K562 (cell line): Measurements from ENCODE around the gene SEC22C. TPM values are rescaled to one million over a fixed set of nuclear protein-coding genes. Genes with fewer than 3 reads are reported as not detected.

Experiments used
- RBM22 ChIP-seq: fragments of 200-400 bp; formaldehyde crosslinking; IDR thresholded peaks from 2 replicates; pipeline ENCODE4 v1.6.1; 2018; ENCODE audit warnings: low read length, low read depth; ENCODE audit not compliant: poor library complexity, severe bottlenecking
- SMARCB1 ChIP-seq: IDR thresholded peaks from 2 replicates; pipeline ENCODE4 v1.6.1; 2011; ENCODE audit warnings: improper control_type of control experiment, low read depth; ENCODE audit not compliant: insufficient read length
- ZFX ChIP-seq: sonication (generic); formaldehyde crosslinking; IDR thresholded peaks from 2 replicates; pipeline ENCODE4 v1.8.0; 2022; ENCODE audit warnings: mild to moderate bottlenecking, missing genetic modification reagents, moderate library complexity
- ZNF347 ChIP-seq: fragments of 450-650 bp; formaldehyde crosslinking; IDR thresholded peaks from 2 replicates; pipeline ENCODE4 v1.4.0; 2020; ENCODE audit warnings: low read depth, mild to moderate bottlenecking, moderate library complexity
- ZNF512 ChIP-seq: IDR thresholded peaks from 2 replicates; pipeline ENCODE4 v1.6.1; 2016; ENCODE audit warnings: missing genetic modification characterization, missing compliant biosample characterization
- polyA plus RNA-seq, 8 experiments: library from polyadenylated mRNA; depleted of rRNA in 4 of 8; stranded (reverse) in 5 of 8; unstranded in 3 of 8; fragments of >200 nt; fragmentation: Nextera tagmentation in 2 of 8; fragmentation: Illumina TruSeq in 1 of 8; extraction: Ambion mirVana in 2 of 8; extraction: Trizol in 1 of 8; gene quantifications; 2 replicates each; pipeline versions ENCODE4 v1.2.1 to v1.2.3, GENCODE V29; 2011 to 2014; ENCODE audit warnings: inconsistent platforms in 1 of 8, missing spikeins in 1 of 8
- total RNA-seq, 7 experiments: library from RNA; depleted of rRNA in 6 of 7; stranded (reverse); fragments of >200 nt in 6 of 7; fragmentation: Illumina TruSeq in 2 of 7; extraction: Trizol in 2 of 7; gene quantifications; 2 replicates each; pipeline versions ENCODE4 v1.2.1 to v1.2.3, GENCODE V29; 2011 to 2021; ENCODE audit warnings: low replicate concordance in 1 of 7
- TF ChIP-seq, protein P1 (sequence below): fragments of 450-650 bp; IDR thresholded peaks from 2 replicates; pipeline ENCODE4 v1.6.1; 2016; ENCODE audit warnings: borderline replicate concordance
- TF ChIP-seq, protein P2 (sequence below): fragments of 450-650 bp; IDR thresholded peaks from 2 replicates; pipeline ENCODE4 v1.6.1; 2016; ENCODE audit warnings: low read depth
- TF ChIP-seq, protein P3 (sequence below): IDR thresholded peaks from 3 replicates; pipeline ENCODE4 v1.6.1; 2011; ENCODE audit warnings: borderline replicate concordance, mild to moderate bottlenecking, moderate library complexity; ENCODE audit not compliant: insufficient read length; ENCODE audit errors: extremely low read depth

SEC22C gene
- total and polyA plus RNA-seq, 9 of the 15 experiments (the other 6 are each of a cell fraction or from before 2014, with no cell fraction given): 35.6 to 68.4 (median 50.7) TPM

- TF ChIP-seq, protein P1, sequence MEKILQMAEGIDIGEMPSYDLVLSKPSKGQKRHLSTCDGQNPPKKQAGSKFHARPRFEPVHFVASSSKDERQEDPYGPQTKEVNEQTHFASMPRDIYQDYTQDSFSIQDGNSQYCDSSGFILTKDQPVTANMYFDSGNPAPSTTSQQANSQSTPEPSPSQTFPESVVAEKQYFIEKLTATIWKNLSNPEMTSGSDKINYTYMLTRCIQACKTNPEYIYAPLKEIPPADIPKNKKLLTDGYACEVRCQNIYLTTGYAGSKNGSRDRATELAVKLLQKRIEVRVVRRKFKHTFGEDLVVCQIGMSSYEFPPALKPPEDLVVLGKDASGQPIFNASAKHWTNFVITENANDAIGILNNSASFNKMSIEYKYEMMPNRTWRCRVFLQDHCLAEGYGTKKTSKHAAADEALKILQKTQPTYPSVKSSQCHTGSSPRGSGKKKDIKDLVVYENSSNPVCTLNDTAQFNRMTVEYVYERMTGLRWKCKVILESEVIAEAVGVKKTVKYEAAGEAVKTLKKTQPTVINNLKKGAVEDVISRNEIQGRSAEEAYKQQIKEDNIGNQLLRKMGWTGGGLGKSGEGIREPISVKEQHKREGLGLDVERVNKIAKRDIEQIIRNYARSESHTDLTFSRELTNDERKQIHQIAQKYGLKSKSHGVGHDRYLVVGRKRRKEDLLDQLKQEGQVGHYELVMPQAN: peak; percentile 69; the same call in 1 of the 2 replicates
- TF ChIP-seq, protein P2, sequence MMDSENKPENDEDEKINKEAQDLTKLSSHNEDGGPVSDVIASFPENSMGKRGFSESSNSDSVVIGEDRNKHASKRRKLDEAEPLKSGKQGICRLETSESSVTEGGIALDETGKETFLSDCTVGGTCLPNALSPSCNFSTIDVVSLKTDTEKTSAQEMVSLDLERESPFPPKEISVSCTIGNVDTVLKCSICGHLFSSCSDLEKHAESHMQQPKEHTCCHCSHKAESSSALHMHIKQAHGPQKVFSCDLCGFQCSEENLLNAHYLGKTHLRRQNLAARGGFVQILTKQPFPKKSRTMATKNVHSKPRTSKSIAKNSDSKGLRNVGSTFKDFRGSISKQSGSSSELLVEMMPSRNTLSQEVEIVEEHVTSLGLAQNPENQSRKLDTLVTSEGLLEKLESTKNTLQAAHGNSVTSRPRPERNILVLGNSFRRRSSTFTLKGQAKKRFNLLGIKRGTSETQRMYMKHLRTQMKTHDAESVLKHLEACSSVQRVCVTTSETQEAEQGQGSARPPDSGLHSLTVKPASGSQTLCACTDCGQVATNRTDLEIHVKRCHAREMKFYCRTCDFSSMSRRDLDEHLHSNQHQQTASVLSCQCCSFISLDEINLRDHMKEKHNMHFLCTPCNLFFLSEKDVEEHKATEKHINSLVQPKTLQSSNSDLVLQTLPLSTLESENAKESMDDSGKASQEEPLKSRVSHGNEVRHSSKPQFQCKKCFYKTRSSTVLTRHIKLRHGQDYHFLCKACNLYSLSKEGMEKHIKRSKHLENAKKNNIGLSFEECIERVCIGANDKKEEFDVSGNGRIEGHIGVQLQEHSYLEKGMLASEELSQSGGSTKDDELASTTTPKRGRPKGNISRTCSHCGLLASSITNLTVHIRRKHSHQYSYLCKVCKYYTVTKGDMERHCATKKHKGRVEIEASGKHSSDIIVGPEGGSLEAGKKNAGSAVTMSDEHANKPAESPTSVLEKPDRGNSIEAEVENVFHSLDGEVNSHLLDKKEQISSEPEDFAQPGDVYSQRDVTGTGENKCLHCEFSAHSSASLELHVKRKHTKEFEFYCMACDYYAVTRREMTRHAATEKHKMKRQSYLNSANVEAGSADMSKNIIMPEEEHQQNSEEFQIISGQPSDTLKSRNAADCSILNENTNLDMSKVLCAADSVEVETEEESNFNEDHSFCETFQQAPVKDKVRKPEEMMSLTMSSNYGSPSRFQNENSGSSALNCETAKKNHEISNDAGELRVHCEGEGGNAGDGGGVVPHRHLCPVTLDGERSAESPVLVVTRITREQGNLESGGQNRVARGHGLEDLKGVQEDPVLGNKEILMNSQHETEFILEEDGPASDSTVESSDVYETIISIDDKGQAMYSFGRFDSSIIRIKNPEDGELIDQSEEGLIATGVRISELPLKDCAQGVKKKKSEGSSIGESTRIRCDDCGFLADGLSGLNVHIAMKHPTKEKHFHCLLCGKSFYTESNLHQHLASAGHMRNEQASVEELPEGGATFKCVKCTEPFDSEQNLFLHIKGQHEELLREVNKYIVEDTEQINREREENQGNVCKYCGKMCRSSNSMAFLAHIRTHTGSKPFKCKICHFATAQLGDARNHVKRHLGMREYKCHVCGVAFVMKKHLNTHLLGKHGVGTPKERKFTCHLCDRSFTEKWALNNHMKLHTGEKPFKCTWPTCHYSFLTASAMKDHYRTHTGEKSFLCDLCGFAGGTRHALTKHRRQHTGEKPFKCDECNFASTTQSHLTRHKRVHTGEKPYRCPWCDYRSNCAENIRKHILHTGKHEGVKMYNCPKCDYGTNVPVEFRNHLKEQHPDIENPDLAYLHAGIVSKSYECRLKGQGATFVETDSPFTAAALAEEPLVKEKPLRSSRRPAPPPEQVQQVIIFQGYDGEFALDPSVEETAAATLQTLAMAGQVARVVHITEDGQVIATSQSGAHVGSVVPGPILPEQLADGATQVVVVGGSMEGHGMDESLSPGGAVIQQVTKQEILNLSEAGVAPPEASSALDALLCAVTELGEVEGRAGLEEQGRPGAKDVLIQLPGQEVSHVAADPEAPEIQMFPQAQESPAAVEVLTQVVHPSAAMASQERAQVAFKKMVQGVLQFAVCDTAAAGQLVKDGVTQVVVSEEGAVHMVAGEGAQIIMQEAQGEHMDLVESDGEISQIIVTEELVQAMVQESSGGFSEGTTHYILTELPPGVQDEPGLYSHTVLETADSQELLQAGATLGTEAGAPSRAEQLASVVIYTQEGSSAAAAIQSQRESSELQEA: 0 out of 2 replicates have a peak, but pooled peaks have one; percentile 22
- TF ChIP-seq ZNF347: no peak
- no peak for TF ChIP-seq RBM22
- TF ChIP-seq ZNF512 (tag): no peak
- TF ChIP-seq, protein P3, sequence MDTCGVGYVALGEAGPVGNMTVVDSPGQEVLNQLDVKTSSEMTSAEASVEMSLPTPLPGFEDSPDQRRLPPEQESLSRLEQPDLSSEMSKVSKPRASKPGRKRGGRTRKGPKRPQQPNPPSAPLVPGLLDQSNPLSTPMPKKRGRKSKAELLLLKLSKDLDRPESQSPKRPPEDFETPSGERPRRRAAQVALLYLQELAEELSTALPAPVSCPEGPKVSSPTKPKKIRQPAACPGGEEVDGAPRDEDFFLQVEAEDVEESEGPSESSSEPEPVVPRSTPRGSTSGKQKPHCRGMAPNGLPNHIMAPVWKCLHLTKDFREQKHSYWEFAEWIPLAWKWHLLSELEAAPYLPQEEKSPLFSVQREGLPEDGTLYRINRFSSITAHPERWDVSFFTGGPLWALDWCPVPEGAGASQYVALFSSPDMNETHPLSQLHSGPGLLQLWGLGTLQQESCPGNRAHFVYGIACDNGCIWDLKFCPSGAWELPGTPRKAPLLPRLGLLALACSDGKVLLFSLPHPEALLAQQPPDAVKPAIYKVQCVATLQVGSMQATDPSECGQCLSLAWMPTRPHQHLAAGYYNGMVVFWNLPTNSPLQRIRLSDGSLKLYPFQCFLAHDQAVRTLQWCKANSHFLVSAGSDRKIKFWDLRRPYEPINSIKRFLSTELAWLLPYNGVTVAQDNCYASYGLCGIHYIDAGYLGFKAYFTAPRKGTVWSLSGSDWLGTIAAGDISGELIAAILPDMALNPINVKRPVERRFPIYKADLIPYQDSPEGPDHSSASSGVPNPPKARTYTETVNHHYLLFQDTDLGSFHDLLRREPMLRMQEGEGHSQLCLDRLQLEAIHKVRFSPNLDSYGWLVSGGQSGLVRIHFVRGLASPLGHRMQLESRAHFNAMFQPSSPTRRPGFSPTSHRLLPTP: peak; percentile 51
- TF ChIP-seq SMARCB1: no peak
- TF ChIP-seq ZFX (CRISPR knock-in tag): peak; percentile 43; the same call in 1 of the 2 replicates
These were observed 9.4 kb upstream of the SEC22C start (continued) for GRCh38 chr3:42590989-42591756.
